A549 (cell line): Measurements from ENCODE around the gene ERH. TPM values are rescaled to one million over a fixed set of nuclear protein-coding genes. Genes with fewer than 3 reads are reported as not detected.

Experiments
- ATAC-seq, 2 experiments: fragments of 200-7000 bp in 1 of 2; fragments of >200 bp in 1 of 2; cut with Nextera tagmentation in 1 of 2; cut with Tn5 transposase in 1 of 2; 3 replicates each; pipeline versions ENCODE4 v1.8.0 to v1.9.1; 2018 to 2020; ENCODE audit warnings: mild to moderate bottlenecking in 1 of 2, moderate library complexity in 1 of 2
- CTCF ChIA-PET: fragments of 300-600 bp; sonication (Branson Sonifier 250); formaldehyde crosslinking; extraction: SDS; loops from one replicate; lab custom pipeline; 2021; ENCODE audit warnings: antibody characterized with exemption, inconsistent platforms; lab: Yijun Ruan, JAX
- POLR2A ChIA-PET: fragments of 350-600 bp; formaldehyde crosslinking; extraction: SDS; loops from one replicate; lab custom pipeline; 2021; ENCODE audit warnings: antibody characterized with exemption, inconsistent platforms; lab: Yijun Ruan, JAX
- DNase-seq, 2 experiments: peaks; one replicate each; pipeline versions ENCODE4 v3.0.0 to v3.0.0-alpha.2; 2011 to 2016; ENCODE audit warnings: low read depth in 1 of 2, low spot score in 1 of 2
- FAIRE-seq: peaks from 2 replicates; lab custom pipeline; 2011; peaks lifted over from hg19 to GRCh38; lab: Jason Lieb, UNC
- H3K27ac ChIP-seq, 2 experiments: fragments of >200 bp; sonication (Bioruptor Twin); formaldehyde crosslinking; 3 replicates each; pipeline ENCODE4 v1.5.1; 2016 to 2017
- H3K4me1 ChIP-seq: fragments of >200 bp; sonication (Bioruptor Twin); formaldehyde crosslinking; 3 replicates; pipeline ENCODE4 v1.6.1; 2016
- H3K4me2 ChIP-seq: fragments of >200 bp; sonication (Bioruptor Twin); formaldehyde crosslinking; 3 replicates; pipeline ENCODE4 v1.6.1; 2016
- H3K4me3 ChIP-seq: fragments of >200 bp; sonication (Bioruptor Twin); formaldehyde crosslinking; 3 replicates; pipeline ENCODE4 v1.5.1; 2016
- H3K9me3 ChIP-seq: fragments of >200 bp; sonication (Bioruptor Twin); formaldehyde crosslinking; 3 replicates; pipeline ENCODE4 v1.6.1; 2016
- BHLHE40 ChIP-seq: IDR thresholded peaks from 2 replicates; pipeline ENCODE4 v1.6.1; 2012; ENCODE audit warnings: low read depth, low read length, inconsistent platforms
- CHD4 ChIP-seq: fragments of 200-600 bp; sonication (generic); IDR thresholded peaks from 2 replicates; pipeline ENCODE4 v1.6.1; 2016; ENCODE audit warnings: antibody characterized with exemption, mild to moderate bottlenecking, borderline replicate concordance
- EP300 ChIP-seq, 2 experiments: fragments of >200 bp; sonication (Bioruptor Twin); formaldehyde crosslinking; IDR thresholded peaks; 2 replicates in 1 of 2; 3 replicates in 1 of 2; pipeline ENCODE4 v1.6.1; 2016 to 2017
- FOSL2 ChIP-seq, 2 experiments: fragments of 450-650 bp in 1 of 2; fragments of >200 bp in 1 of 2; sonication (Bioruptor Twin) in 1 of 2; formaldehyde crosslinking; IDR thresholded peaks; 2 replicates each; pipeline versions ENCODE4 v1.5.0 to v1.6.1; 2016 to 2020; ENCODE audit warnings: mild to moderate bottlenecking in 1 of 2, moderate library complexity in 1 of 2
- HOXB5 ChIP-seq: fragments of 250-450 bp; sonication (Bioruptor Pico); IDR thresholded peaks from 2 replicates; pipeline ENCODE4 v1.5.0; 2020; ENCODE audit warnings: mild to moderate bottlenecking, moderate library complexity
- MAFK ChIP-seq: fragments of 450-650 bp; IDR thresholded peaks from 2 replicates; pipeline ENCODE4 v1.6.1; 2014; ENCODE audit not compliant: partially characterized antibody
- MYC ChIP-seq: IDR thresholded peaks from 2 replicates; pipeline ENCODE4 v1.6.1; 2012; ENCODE audit warnings: mild to moderate bottlenecking, inconsistent platforms, low read length, improper control_type of control experiment, borderline replicate concordance
- NFE2L2 ChIP-seq: fragments of 150-350 bp; conservative IDR thresholded peaks from 2 replicates; pipeline ENCODE4 v1.6.1; 2014; ENCODE audit warnings: low read length
- RFX5 ChIP-seq: fragments of 450-650 bp; IDR thresholded peaks from 2 replicates; pipeline ENCODE4 v1.7.1; 2014; ENCODE audit warnings: antibody characterized with exemption, mild to moderate bottlenecking, moderate library complexity
- SMC3 ChIP-seq: fragments of >200 bp; sonication (Bioruptor Twin); formaldehyde crosslinking; IDR thresholded peaks from 3 replicates; pipeline ENCODE4 v1.6.1; 2018; ENCODE audit warnings: inconsistent platforms
- TFCP2L1 ChIP-seq: fragments of 250-450 bp; sonication (Bioruptor Pico); IDR thresholded peaks from 2 replicates; pipeline ENCODE4 v1.5.0; 2021; ENCODE audit warnings: mild to moderate bottlenecking
- ZFP36 ChIP-seq: fragments of 450-650 bp; IDR thresholded peaks from 2 replicates; pipeline ENCODE4 v1.6.1; 2014; ENCODE audit warnings: borderline replicate concordance; ENCODE audit not compliant: partially characterized antibody
- WGBS: methylation state at CpG from one replicate; pipeline ENCODE4 v1.1.6; 2017; ENCODE audit errors: missing lambda C conversion rate; 5-methylcytosine and 5-hydroxymethylcytosine counted together
- polyA plus RNA-seq, 4 experiments: library from polyadenylated mRNA; depleted of rRNA in 3 of 4; stranded (reverse); fragments of >200 nt; fragmentation: RNase III in 1 of 4; extraction: RNeasy Plus Mini Kit Qiagen cat#74134 plus additional on column Dnase treatment in 1 of 4; gene quantifications; 2 replicates in 3 of 4; 3 replicates in 1 of 4; pipeline ENCODE4 v1.2.3, GENCODE V29; 2011 to 2017
- TF ChIP-seq, protein P1 (sequence below): fragments of 200-600 bp; sonication (generic); IDR thresholded peaks from 2 replicates; pipeline ENCODE4 v1.6.1; 2016; ENCODE audit warnings: antibody characterized with exemption, mild to moderate bottlenecking, moderate library complexity
- TF ChIP-seq, protein P2 (sequence below): fragments of >200 bp; sonication (Bioruptor Twin); formaldehyde crosslinking; IDR thresholded peaks from 3 replicates; pipeline ENCODE4 v1.5.1; 2016

ERH gene
- polyA plus RNA-seq, 2 of the 4 experiments (the other 2 are of a cell fraction): 377 to 562 TPM

DNA sequence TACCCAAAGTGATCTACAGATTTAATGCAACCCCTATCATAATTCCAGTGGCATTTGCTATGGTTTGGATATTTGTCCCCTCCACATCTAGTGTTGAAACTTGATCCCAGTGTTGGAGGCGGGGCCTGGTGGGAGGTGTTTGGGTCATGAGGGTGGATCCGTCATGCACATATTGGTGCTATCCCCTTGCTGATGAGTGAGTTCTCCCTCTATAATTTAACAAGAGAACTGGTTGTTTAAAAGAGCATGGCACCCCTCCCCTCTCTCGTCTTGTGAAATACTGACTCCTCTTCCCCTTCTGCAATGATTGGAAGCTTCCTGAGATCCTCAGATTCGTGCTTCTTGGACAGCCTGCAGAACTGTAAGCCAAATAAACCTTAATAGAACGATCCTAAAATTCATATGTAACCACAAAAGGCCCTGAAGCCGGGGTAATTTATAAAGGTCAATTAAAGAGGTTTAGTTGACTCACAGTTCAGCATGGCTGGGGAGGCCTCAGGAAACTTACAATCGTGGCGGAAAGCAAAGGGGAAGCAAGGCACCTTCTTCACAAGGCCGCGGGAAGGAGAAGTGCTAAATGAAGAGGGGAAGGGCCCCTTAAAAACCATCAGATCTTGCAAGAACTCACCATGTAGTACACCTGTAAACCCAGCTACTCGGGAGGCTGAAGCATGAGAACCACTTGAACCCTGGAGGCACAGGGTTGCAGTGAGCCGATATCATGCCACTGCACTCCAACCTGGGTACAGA, 41.6 kb upstream of the ERH start:
- no peak for FAIRE-seq

DNA sequence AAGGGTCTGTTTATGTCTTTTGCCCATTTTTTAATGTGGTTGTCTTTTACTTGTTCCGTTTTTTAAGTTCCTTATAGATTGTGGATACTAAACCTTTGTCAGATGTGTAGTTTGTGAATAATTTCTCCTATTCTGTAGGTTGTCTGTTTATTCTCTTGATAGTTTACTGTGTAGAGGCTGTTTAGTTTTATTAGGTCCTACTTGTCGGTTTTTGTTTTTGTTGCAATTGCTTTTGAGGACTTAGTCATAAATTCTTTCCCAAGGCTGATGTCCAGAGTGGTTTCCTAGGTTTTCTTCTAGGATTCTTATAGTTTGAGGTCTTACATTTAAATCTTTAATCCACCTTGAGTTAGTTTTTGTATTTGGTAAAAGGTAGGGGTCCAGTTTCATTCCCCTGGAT, 34.3 kb upstream of the ERH start:
- ChIA-PET POLR2A (no interaction called here), CTCF (interaction anchor here (1.2 kb wide), 1 partner anchor 27 kb away, joined by 5 read pairs; no protein-coding TSS in a partner anchor)
- no peak for FAIRE-seq
- Histone ChIP-seq H3K9me3 (no peaks in the 10 kb centered on the region), H3K4me1 (no peaks in the 10 kb centered on the region), H3K4me2 (no peak overlapping the region), H3K27ac (no peak overlapping the region), H3K4me3 (no peak overlapping the region)
- WGBS: 83% methylated on average over 2 of the region's 2 CpGs
- TF ChIP-seq TFCP2L1 (CRISPR knock-in tag) (no peak), SMC3 (no peak)
- TF ChIP-seq, protein P1, sequence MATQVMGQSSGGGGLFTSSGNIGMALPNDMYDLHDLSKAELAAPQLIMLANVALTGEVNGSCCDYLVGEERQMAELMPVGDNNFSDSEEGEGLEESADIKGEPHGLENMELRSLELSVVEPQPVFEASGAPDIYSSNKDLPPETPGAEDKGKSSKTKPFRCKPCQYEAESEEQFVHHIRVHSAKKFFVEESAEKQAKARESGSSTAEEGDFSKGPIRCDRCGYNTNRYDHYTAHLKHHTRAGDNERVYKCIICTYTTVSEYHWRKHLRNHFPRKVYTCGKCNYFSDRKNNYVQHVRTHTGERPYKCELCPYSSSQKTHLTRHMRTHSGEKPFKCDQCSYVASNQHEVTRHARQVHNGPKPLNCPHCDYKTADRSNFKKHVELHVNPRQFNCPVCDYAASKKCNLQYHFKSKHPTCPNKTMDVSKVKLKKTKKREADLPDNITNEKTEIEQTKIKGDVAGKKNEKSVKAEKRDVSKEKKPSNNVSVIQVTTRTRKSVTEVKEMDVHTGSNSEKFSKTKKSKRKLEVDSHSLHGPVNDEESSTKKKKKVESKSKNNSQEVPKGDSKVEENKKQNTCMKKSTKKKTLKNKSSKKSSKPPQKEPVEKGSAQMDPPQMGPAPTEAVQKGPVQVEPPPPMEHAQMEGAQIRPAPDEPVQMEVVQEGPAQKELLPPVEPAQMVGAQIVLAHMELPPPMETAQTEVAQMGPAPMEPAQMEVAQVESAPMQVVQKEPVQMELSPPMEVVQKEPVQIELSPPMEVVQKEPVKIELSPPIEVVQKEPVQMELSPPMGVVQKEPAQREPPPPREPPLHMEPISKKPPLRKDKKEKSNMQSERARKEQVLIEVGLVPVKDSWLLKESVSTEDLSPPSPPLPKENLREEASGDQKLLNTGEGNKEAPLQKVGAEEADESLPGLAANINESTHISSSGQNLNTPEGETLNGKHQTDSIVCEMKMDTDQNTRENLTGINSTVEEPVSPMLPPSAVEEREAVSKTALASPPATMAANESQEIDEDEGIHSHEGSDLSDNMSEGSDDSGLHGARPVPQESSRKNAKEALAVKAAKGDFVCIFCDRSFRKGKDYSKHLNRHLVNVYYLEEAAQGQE: no peak
- no peak for ATAC-seq
- no peak for DNase-seq

More for the DNA sequence above, 41.6 kb upstream of the ERH start:
- Histone ChIP-seq H3K4me3 (no peak overlapping the region), H3K9me3 (no peaks in the 10 kb centered on the region), H3K4me2 (no peak overlapping the region), H3K27ac (no peak overlapping the region), H3K4me1 (no peaks in the 10 kb centered on the region)
- POLR2A ChIA-PET: no interaction called here
- ATAC-seq: no peak
- TF ChIP-seq RFX5 (no peak), BHLHE40 (no peak), CHD4 (no peak)
- DNase-seq: no peak
- CTCF ChIA-PET: interaction anchor here (1.0 to 1.4 kb wide), 2 partner anchors 19 to 20 kb away, joined by 4 read pairs; no protein-coding TSS in a partner anchor
- 93% methylated on average over 12 of the region's 12 CpGs for WGBS

DNA sequence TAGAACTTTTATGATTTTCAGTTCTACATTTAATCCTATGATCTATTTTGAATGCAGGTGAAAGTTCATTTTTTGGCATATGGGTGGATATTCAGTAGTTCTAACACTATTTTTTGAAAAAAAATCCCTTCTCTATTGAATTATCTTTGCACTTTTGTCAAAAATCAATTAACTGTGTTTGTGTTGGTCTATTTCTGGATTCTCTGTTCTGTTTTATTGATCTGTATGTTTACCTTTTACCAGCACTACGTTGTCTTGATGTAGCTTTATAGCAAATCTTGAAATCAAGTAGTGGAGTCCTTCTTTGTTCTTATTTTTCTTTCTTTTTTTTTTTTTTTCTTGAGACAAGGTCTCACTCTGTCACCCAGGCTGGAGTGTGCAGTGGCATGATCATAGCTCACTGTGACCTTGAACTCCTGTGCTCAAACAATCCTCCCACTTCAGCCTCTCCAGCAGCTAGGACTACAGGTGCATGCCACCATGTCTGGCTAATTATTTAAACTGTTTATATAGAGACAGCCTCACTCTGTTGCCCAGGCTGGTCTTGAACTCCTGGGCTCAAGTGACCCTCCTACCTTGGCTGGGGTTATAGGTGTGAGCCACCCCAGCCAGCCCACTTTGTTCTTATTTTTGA, 32.3 kb upstream of the ERH start:
- CTCF ChIA-PET: interaction anchor here (1.0 kb wide), 2 partner anchors 33 to 73 kb away, joined by 3 to 4 read pairs; partner anchors contain the start of gene ERH
- ATAC-seq: no peak

DNA sequence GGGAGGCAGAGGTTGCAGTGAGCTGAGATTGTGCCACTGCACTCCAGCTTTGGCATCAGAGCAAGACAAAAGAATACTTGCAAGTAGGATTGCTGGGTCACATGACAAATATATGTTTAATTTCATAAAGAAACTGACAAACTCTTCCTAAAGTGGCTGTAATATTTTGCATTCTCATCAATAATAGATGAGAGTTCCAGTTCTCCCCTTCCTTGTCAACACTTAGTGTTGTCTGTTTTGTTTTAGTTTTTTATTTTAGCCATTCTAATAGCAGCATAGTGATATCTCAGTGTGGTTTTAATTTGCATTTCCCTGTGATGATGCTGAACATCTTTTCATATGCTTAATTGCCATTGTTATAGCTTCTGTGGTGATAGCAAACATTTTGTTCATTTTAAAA, 31.5 kb upstream of the ERH start:
- ChIA-PET POLR2A (no interaction called here), CTCF (interaction anchor here (1.0 kb wide), 1 partner anchor 32 kb away, joined by 4 read pairs; the partner anchor contains the start of gene ERH)
- no peak overlapping the region for H3K4me3 ChIP-seq
- H3K9me3 ChIP-seq: no peaks in the 10 kb centered on the region
- no peak for FAIRE-seq
- TF ChIP-seq, protein P2, sequence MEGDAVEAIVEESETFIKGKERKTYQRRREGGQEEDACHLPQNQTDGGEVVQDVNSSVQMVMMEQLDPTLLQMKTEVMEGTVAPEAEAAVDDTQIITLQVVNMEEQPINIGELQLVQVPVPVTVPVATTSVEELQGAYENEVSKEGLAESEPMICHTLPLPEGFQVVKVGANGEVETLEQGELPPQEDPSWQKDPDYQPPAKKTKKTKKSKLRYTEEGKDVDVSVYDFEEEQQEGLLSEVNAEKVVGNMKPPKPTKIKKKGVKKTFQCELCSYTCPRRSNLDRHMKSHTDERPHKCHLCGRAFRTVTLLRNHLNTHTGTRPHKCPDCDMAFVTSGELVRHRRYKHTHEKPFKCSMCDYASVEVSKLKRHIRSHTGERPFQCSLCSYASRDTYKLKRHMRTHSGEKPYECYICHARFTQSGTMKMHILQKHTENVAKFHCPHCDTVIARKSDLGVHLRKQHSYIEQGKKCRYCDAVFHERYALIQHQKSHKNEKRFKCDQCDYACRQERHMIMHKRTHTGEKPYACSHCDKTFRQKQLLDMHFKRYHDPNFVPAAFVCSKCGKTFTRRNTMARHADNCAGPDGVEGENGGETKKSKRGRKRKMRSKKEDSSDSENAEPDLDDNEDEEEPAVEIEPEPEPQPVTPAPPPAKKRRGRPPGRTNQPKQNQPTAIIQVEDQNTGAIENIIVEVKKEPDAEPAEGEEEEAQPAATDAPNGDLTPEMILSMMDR: no peak
- TF ChIP-seq MAFK: peak; percentile 54
- peak; percentile 78 for TF ChIP-seq ZFP36
- no peaks in the 10 kb centered on the region for H3K4me1 ChIP-seq
- ATAC-seq: no peak
- no peak overlapping the region for H3K4me2 ChIP-seq
- no peak for DNase-seq
- H3K27ac ChIP-seq: no peak overlapping the region

More for the DNA sequence above, 32.3 kb upstream of the ERH start:
- Histone ChIP-seq H3K4me2 (no peak overlapping the region), H3K4me3 (no peak overlapping the region), H3K27ac (no peak overlapping the region), H3K4me1 (no peaks in the 10 kb centered on the region), H3K9me3 (no peaks in the 10 kb centered on the region)
- TF ChIP-seq NFE2L2 (no peak), FOSL2 (IDR thresholded peaks at IDR 0.05) (no peak), FOSL2 (CRISPR knock-in tag; IDR thresholded peaks at IDR 0.05) (no peak), EP300 (IDR thresholded peaks at IDR 0.05) (no peak), HOXB5 (CRISPR knock-in tag) (no peak), MYC (no peak)
- POLR2A ChIA-PET: no interaction called here
- DNase-seq (no peak), FAIRE-seq (no peak)
- WGBS: 94% methylated on average over 1 of the region's 1 CpG
